ENCODE measurements around the gene ASB13.

The ASB13 gene

GRCh38 chr10:5679037-5679435, 12.6 kb upstream of the ASB13 start:
- H3K4me3 ChIP-seq (ENCODE audit: low read depth, low read length), result no peak overlapping the region
- DNase-seq (ENCODE audit: low read depth), result no peak
- TF ChIP-seq CTCF (IDR thresholded peaks at IDR 0.05; ENCODE audit: low read depth, low read length) (no peak), MYC (IDR thresholded peaks at IDR 0.05; ENCODE audit: low read depth, low read length) (no peak), POLR2A (IDR thresholded peaks at IDR 0.05; ENCODE audit: extremely low read depth, insufficient read length) (no peak), MAX (IDR thresholded peaks at IDR 0.05; ENCODE audit: low read depth, low read length) (no peak)

GRCh38 chr10:5678397-5679036, 12.1 kb upstream of the ASB13 start:
- no peak overlapping the region for H3K4me3 ChIP-seq (ENCODE audit: low read depth, low read length)
- TF ChIP-seq CTCF (IDR thresholded peaks at IDR 0.05; ENCODE audit: low read depth, low read length), result no peak
- no peak for TF ChIP-seq MYC (IDR thresholded peaks at IDR 0.05; ENCODE audit: low read depth, low read length)
- TF ChIP-seq MAX (IDR thresholded peaks at IDR 0.05; ENCODE audit: low read depth, low read length), result no peak

GRCh38 chr10:5670662-5671375, 4.4 kb upstream of the ASB13 start:
- DNase-seq (ENCODE audit: low read depth), result no peak
- H3K4me3 ChIP-seq (ENCODE audit: low read depth, low read length), result no peak overlapping the region
- TF ChIP-seq CTCF (IDR thresholded peaks at IDR 0.05; ENCODE audit: low read depth, low read length) (no peak), MYC (IDR thresholded peaks at IDR 0.05; ENCODE audit: low read depth, low read length) (no peak), POLR2A (IDR thresholded peaks at IDR 0.05; ENCODE audit: extremely low read depth, insufficient read length) (no peak), MAX (IDR thresholded peaks at IDR 0.05; ENCODE audit: low read depth, low read length) (no peak)

More at GRCh38 chr10:5678397-5679036, 12.1 kb upstream of the ASB13 start:
- no peak for DNase-seq (ENCODE audit: low read depth)

- no peak overlapping the region for H3K4me3 ChIP-seq (ENCODE audit: low read depth, low read length)
- DNase-seq (ENCODE audit: low read depth), result no peak
- TF ChIP-seq MYC (IDR thresholded peaks at IDR 0.05; ENCODE audit: low read depth, low read length), result no peak
- TF ChIP-seq POLR2A (IDR thresholded peaks at IDR 0.05; ENCODE audit: extremely low read depth, insufficient read length), result no peak
- TF ChIP-seq MAX (IDR thresholded peaks at IDR 0.05; ENCODE audit: low read depth, low read length), result no peak
- TF ChIP-seq CTCF (IDR thresholded peaks at IDR 0.05; ENCODE audit: low read depth, low read length), result no peak
Observed at GRCh38 chr10:5669604-5670003, 3.2 kb upstream of the ASB13 start.

GRCh38 chr10:5668429-5668828, 2.0 kb upstream of the ASB13 start:
- H3K4me3 ChIP-seq (ENCODE audit: low read depth, low read length), result no peak overlapping the region
- TF ChIP-seq MYC (IDR thresholded peaks at IDR 0.05; ENCODE audit: low read depth, low read length) (no peak), CTCF (IDR thresholded peaks at IDR 0.05; ENCODE audit: low read depth, low read length) (no peak), POLR2A (IDR thresholded peaks at IDR 0.05; ENCODE audit: extremely low read depth, insufficient read length) (no peak), MAX (IDR thresholded peaks at IDR 0.05; ENCODE audit: low read depth, low read length) (no peak)
- DNase-seq (ENCODE audit: low read depth), result no peak

All from NB4 (cell line).